Forelimb muscle (tissue), 1 donor: Measurements from ENCODE around the gene HAND1. TPM values are rescaled to one million over a fixed set of nuclear protein-coding genes. Genes with fewer than 3 reads are reported as not detected.

Experiments used
- polyA plus RNA-seq: library from polyadenylated mRNA; unstranded; fragments of 120-200 nt; gene quantifications from one replicate; pipeline ENCODE4 v1.2.1, GENCODE V29; 2013; ENCODE audit not compliant: insufficient read length

The HAND1 gene
- polyA plus RNA-seq, 1 donor, result not detected

Other genes with a start within 250 kb of the HAND1 start
- 19.4 TPM for gene SAP30L, start 32.2 kb downstream of the HAND1 start, polyA plus RNA-seq